ENCODE data around the gene SART3.
"Not testable (repeated sequence)": the region's sequence is repeated elsewhere in the genome, so short reads cannot be mapped to it uniquely, and the experiment has no call there.

The SART3 gene

GRCh38 chr12:108596854-108597558 is 36.0 kb upstream of the SART3 start:
- DNase-seq: no peak

- DNase-seq: no peak
Measured at GRCh38 chr12:108595711-108596647, 35.0 kb upstream of the SART3 start.

GRCh38 chr12:108594960-108595710 is 34.2 kb upstream of the SART3 start:
- no peak for DNase-seq

- DNase-seq: no peak
Measured at GRCh38 chr12:108594323-108594903, 33.4 kb upstream of the SART3 start.

GRCh38 chr12:108592033-108592909 is 31.3 kb upstream of the SART3 start:
- DNase-seq: no peak

GRCh38 chr12:108591267-108591980 is 30.5 kb upstream of the SART3 start:
- no peak for DNase-seq

- DNase-seq: not testable (repeated sequence)
Measured at GRCh38 chr12:108590463-108590862, 29.5 kb upstream of the SART3 start.

GRCh38 chr12:108589840-108590229 is 28.9 kb upstream of the SART3 start:
- no peak for DNase-seq

- DNase-seq: no peak
Measured at GRCh38 chr12:108589028-108589839, 28.3 kb upstream of the SART3 start.

- no peak for DNase-seq
Measured at GRCh38 chr12:108587826-108588225, 26.9 kb upstream of the SART3 start.

GRCh38 chr12:108586306-108586705 is 25.3 kb upstream of the SART3 start:
- DNase-seq: no peak

- DNase-seq: no peak
Measured at GRCh38 chr12:108585864-108586263, 24.9 kb upstream of the SART3 start.

- DNase-seq: no peak
Measured at GRCh38 chr12:108584456-108585065, 23.6 kb upstream of the SART3 start.

GRCh38 chr12:108583991-108584390 is 23.0 kb upstream of the SART3 start:
- no peak for DNase-seq

- no peak for DNase-seq
Measured at GRCh38 chr12:108582978-108583770, 22.2 kb upstream of the SART3 start.

GRCh38 chr12:108582509-108582908 is 21.5 kb upstream of the SART3 start:
- no peak for DNase-seq

GRCh38 chr12:108581311-108582227 is 20.6 kb upstream of the SART3 start:
- no peak for DNase-seq

GRCh38 chr12:108580531-108580930 is 19.6 kb upstream of the SART3 start:
- DNase-seq: no peak

All from GF-D8 (cell line).